ENCODE data around the gene CARNS1. TPM values are rescaled to one million over a fixed set of nuclear protein-coding genes. Genes with fewer than 3 reads are reported as not detected.
A peak's percentile ranks its signal among the peaks of the same experiment; 100 is the strongest.

Gene CARNS1
- total and polyA plus RNA-seq, 2 of the 13 experiments (the other 11 are each of a cell fraction or from before 2014, with no cell fraction given) = not detected

DNA sequence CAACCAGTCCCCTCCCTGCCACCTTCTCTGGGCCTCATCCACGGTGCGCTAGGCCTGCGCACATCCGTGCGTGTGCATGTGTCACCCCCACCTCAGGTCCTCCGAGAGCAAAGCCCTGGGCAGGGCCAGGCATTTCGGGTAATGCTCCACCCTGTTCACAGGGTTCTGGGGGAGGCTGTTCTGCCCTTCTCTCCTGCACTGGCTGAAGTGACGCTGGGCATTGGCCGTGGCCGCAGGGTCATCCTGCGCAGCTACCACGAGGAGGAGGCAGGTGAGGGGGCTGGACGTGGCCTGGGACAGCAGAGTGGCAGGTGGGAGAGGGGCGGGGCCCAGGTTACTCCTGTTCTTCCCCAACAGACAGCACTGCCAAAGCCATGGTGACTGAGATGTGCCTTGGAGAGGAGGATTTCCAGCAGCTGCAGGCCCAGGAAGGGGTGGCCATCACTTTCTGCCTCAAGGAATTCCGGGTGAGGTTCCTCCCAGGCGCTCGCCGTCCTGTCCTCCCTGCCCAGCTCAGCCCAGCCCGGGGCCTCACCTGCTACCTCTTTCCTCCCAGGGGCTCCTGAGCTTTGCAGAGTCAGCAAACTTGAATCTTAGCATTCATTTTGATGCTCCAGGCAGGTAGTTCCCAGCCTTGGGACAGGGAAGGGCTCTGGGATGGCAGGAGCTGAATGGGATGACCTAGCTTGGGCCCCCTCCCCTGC is 19.8 kb upstream of the CARNS1 start:
- POLR2A ChIA-PET = no interaction called here
- TF ChIP-seq, protein P1, sequence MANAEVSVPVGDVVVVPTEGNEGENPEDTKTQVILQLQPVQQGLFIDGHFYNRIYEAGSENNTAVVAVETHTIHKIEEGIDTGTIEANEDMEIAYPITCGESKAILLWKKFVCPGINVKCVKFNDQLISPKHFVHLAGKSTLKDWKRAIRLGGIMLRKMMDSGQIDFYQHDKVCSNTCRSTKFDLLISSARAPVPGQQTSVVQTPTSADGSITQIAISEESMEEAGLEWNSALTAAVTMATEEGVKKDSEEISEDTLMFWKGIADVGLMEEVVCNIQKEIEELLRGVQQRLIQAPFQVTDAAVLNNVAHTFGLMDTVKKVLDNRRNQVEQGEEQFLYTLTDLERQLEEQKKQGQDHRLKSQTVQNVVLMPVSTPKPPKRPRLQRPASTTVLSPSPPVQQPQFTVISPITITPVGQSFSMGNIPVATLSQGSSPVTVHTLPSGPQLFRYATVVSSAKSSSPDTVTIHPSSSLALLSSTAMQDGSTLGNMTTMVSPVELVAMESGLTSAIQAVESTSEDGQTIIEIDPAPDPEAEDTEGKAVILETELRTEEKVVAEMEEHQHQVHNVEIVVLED (CRISPR knock-in tag; IDR thresholded peaks at IDR 0.05; ENCODE audit: borderline replicate concordance) = no peak
- TF ChIP-seq, protein P2, sequence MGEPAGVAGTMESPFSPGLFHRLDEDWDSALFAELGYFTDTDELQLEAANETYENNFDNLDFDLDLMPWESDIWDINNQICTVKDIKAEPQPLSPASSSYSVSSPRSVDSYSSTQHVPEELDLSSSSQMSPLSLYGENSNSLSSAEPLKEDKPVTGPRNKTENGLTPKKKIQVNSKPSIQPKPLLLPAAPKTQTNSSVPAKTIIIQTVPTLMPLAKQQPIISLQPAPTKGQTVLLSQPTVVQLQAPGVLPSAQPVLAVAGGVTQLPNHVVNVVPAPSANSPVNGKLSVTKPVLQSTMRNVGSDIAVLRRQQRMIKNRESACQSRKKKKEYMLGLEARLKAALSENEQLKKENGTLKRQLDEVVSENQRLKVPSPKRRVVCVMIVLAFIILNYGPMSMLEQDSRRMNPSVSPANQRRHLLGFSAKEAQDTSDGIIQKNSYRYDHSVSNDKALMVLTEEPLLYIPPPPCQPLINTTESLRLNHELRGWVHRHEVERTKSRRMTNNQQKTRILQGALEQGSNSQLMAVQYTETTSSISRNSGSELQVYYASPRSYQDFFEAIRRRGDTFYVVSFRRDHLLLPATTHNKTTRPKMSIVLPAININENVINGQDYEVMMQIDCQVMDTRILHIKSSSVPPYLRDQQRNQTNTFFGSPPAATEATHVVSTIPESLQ (CRISPR knock-in tag; conservative IDR thresholded peaks at IDR 0.05) = no peak
- TF ChIP-seq MLLT10 (CRISPR knock-in tag; IDR thresholded peaks at IDR 0.05) (no peak), ZNF432 (CRISPR knock-in tag; IDR thresholded peaks at IDR 0.05; ENCODE audit: borderline replicate concordance) (no peak), MAZ (IDR thresholded peaks at IDR 0.05; ENCODE audit: borderline replicate concordance, low read depth, low read length) (no peak), MAZ (CRISPR knock-in tag; IDR thresholded peaks at IDR 0.05; ENCODE audit: low read depth) (no peak), SOX13 (IDR thresholded peaks at IDR 0.05) (no peak), SOX13 (CRISPR knock-in tag; conservative IDR thresholded peaks at IDR 0.05 in 1 of 2, IDR thresholded peaks at IDR 0.05 in 1 of 2) (no peak), ZNF251 (CRISPR knock-in tag; IDR thresholded peaks at IDR 0.05) (no peak), TAF1 (CRISPR knock-in tag; IDR thresholded peaks at IDR 0.05) (no peak), PRMT3 (CRISPR knock-in tag; IDR thresholded peaks at IDR 0.05; ENCODE audit: borderline replicate concordance, low read depth) (no peak), ATRX (CRISPR knock-in tag; IDR thresholded peaks at IDR 0.05; ENCODE audit: borderline replicate concordance) (no peak), MXD4 (CRISPR knock-in tag; IDR thresholded peaks at IDR 0.05) (no peak), PBX2 (CRISPR knock-in tag; IDR thresholded peaks at IDR 0.05) (no peak), MAFK (conservative IDR thresholded peaks at IDR 0.05 in 1 of 2, IDR thresholded peaks at IDR 0.05 in 1 of 2; ENCODE audit: low read length in 2 of 2) (peak; percentile 68 to 87; a peak in 3 of 4 replicates), ZFP36L2 (CRISPR knock-in tag; IDR thresholded peaks at IDR 0.05) (no peak), POLR2G (IDR thresholded peaks at IDR 0.05; ENCODE audit: low read depth, low read length) (no peak), TOE1 (CRISPR knock-in tag; IDR thresholded peaks at IDR 0.05) (no peak), SMAD9 (CRISPR knock-in tag; IDR thresholded peaks at IDR 0.05) (no peak), ZNF552 (CRISPR knock-in tag; IDR thresholded peaks at IDR 0.05; ENCODE audit: borderline replicate concordance) (no peak), POLR2A (IDR thresholded peaks at IDR 0.05; ENCODE audit: insufficient read depth in 1 of 2, low read depth in 2 of 2, low read length in 2 of 2) (0 out of 4 replicates have a peak, but pooled peaks of 1 of the 2 experiments have one; percentile 42), MAFF (IDR thresholded peaks at IDR 0.05; ENCODE audit: low read depth, low read length) (peak; percentile 62; the same call in 1 of the 2 replicates)

More for the DNA sequence above, 19.8 kb upstream of the CARNS1 start:
- Histone ChIP-seq H3K27ac (ENCODE audit: extremely low read length, insufficient read depth, low read length) (no peak overlapping the region), H3K79me2 (ENCODE audit: insufficient read depth, low read length) (peaks cover 18% of the 10 kb centered on the region), H2AFZ (ENCODE audit: low read length) (no peak overlapping the region), H4K20me1 (ENCODE audit: insufficient read depth, low read length) (peaks cover 3% of the 10 kb centered on the region; the same call in 1 of the 2 replicates), H3K27me3 (ENCODE audit: control insufficient read depth in 1 of 2, insufficient read depth in 2 of 2, low read length in 2 of 2) (no peaks in the 10 kb centered on the region), H3K4me3 (replicated peaks in 1 of 3; ENCODE audit: insufficient read depth in 1 of 3, low read depth in 2 of 3, low read length in 3 of 3) (no peak overlapping the region), H3K9me3 (ENCODE audit: low read length) (no peaks in the 10 kb centered on the region), H3K4me2 (ENCODE audit: low read depth, low read length) (no peak overlapping the region), H3K36me3 (replicated peaks in 1 of 2; ENCODE audit: control insufficient read depth in 1 of 2, insufficient read depth in 2 of 2, low read length in 2 of 2) (peaks cover 19 to 27% of the 10 kb centered on the region in 2 experiments; a peak in 4 of 5 replicates), H3K9ac (ENCODE audit: insufficient read depth, low read depth, low read length) (no peak overlapping the region), H3K4me1 (ENCODE audit: insufficient read depth, low read length) (peaks cover 30% of the 10 kb centered on the region)
- FAIRE-seq (no peak), DNase-seq (ENCODE audit: low spot score) (no peak), ATAC-seq (no peak)
- WGBS (ENCODE audit: low lambda C conversion rate) = 96% methylated on average over 8 of the region's 19 CpGs
- CTCF ChIA-PET (ENCODE audit: low intra/inter-chr PET ratio, low total read pairs) = no interaction called here
- in situ Hi-C loops (cut with HindIII; ENCODE audit: extremely low pct_ligation_motif_present, low pct_unique_long_range_greater_than_20kb) = no loop called here
- intact Hi-C loops (cut with micrococcal nuclease; ENCODE audit: unreplicated experiment) = no loop called here
- BruUV-seq (replicated peaks) = no TSS peak
